ENCODE data around the gene HOXA3.

DNA sequence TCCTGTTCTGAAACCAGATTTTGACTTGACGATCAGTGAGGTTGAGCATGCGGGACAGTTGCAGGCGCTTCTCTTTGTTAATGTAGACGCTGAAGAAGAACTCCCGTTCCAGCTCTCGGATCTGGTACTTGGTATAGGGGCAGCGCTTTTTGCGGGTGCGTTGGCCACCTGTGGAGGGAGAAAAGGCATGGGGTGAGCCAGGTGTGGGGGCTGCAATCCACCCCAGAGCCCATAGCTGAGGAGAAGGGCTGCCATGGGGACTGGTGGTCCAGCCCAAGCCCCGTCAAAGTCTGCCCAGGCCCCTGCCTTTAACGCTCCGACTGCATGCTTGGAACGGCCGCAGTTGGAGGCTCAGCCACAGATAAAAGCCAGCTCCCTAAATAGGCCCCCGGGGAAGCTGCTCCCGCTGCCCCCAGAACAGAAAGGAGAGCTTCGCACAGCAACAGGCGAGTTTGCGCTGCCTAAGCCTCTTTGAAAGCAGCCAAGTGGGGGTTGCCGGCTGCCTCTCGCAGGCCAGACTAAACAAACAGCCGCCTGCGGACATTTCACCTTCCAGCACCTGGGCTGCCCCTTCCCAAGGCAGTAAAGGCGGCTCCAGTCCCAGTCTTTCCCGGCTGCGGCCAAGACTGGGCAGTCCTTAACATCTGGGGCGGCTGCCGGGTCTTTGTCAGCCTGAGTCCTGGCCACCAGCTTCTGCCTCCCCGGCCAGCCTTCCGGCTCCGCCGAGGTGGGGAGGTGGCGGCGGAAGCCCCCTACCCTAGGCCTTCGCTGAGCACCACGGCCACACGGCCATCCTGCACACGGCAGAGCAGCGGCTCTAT lies 30.7 kb upstream of the HOXA3 start:
- TF ChIP-seq ATF3 (CRISPR knock-in tag; conservative IDR thresholded peaks at IDR 0.05) (no peak), USF2 (CRISPR knock-in tag; IDR thresholded peaks at IDR 0.05) (no peak), CTCF (IDR thresholded peaks at IDR 0.05) (no peak), ZNF263 (CRISPR knock-in tag; IDR thresholded peaks at IDR 0.05; ENCODE audit: low read depth) (no peak), CBFB (CRISPR knock-in tag; IDR thresholded peaks at IDR 0.05; ENCODE audit: low read depth) (no peak), CDX4 (CRISPR knock-in tag; IDR thresholded peaks at IDR 0.05; ENCODE audit: borderline replicate concordance) (no peak), NR2C2 (CRISPR knock-in tag; IDR thresholded peaks at IDR 0.05) (no peak), GTF2I (CRISPR knock-in tag; conservative IDR thresholded peaks at IDR 0.05) (no peak), ZNF121 (CRISPR knock-in tag; IDR thresholded peaks at IDR 0.05) (no peak)
- TF ChIP-seq, protein P1, sequence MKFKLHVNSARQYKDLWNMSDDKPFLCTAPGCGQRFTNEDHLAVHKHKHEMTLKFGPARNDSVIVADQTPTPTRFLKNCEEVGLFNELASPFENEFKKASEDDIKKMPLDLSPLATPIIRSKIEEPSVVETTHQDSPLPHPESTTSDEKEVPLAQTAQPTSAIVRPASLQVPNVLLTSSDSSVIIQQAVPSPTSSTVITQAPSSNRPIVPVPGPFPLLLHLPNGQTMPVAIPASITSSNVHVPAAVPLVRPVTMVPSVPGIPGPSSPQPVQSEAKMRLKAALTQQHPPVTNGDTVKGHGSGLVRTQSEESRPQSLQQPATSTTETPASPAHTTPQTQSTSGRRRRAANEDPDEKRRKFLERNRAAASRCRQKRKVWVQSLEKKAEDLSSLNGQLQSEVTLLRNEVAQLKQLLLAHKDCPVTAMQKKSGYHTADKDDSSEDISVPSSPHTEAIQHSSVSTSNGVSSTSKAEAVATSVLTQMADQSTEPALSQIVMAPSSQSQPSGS (CRISPR knock-in tag; IDR thresholded peaks at IDR 0.05; ENCODE audit: borderline replicate concordance, low read depth): no peak

Measured in WTC11 (cell line).